ENCODE data around the gene SYNJ2.

GRCh38 chr6:157996918-157997702 is 15.4 kb downstream of the SYNJ2 start:
- TF ChIP-seq EP300 (IDR thresholded peaks at IDR 0.05; ENCODE audit: borderline replicate concordance) (no peak), FOXM1 (IDR thresholded peaks at IDR 0.05; ENCODE audit: borderline replicate concordance, low read depth) (no peak), MAX (IDR thresholded peaks at IDR 0.05) (no peak), CREB1 (IDR thresholded peaks at IDR 0.05; ENCODE audit: low read depth) (no peak), CEBPB (IDR thresholded peaks at IDR 0.05) (no peak), YY1 (IDR thresholded peaks at IDR 0.05; ENCODE audit: low read depth) (no peak), TAF1 (IDR thresholded peaks at IDR 0.05; ENCODE audit: low read depth) (no peak), REST (IDR thresholded peaks at IDR 0.05; ENCODE audit: low read depth) (no peak), TEAD4 (IDR thresholded peaks at IDR 0.05) (no peak), TCF12 (IDR thresholded peaks at IDR 0.05; ENCODE audit: low read depth) (no peak), RAD21 (IDR thresholded peaks at IDR 0.05; ENCODE audit: low read depth) (no peak), NFIC (IDR thresholded peaks at IDR 0.05) (no peak)

All from Ishikawa (cell line).